ENCODE measurements around the gene POLR2E.

GRCh38 chr19:1101337-1101698 is 6.1 kb upstream of the POLR2E start:
- no peak for TF ChIP-seq ZNF136 (CRISPR knock-in tag; IDR thresholded peaks at IDR 0.05; ENCODE audit: low read depth)
- no peak for TF ChIP-seq ZNF747 (CRISPR knock-in tag; IDR thresholded peaks at IDR 0.05; ENCODE audit: borderline replicate concordance)
- no peak for TF ChIP-seq ZSCAN30 (CRISPR knock-in tag; IDR thresholded peaks at IDR 0.05)
- TF ChIP-seq POLR2A (IDR thresholded peaks at IDR 0.05; ENCODE audit: insufficient read depth in 1 of 2, low read depth in 2 of 2, low read length in 2 of 2) = no peak
- no peak for TF ChIP-seq CAMTA2 (CRISPR knock-in tag; IDR thresholded peaks at IDR 0.05; ENCODE audit: borderline replicate concordance)
- no peak for TF ChIP-seq ZNF510 (CRISPR knock-in tag; IDR thresholded peaks at IDR 0.05; ENCODE audit: low read depth)
- TF ChIP-seq CEBPB (IDR thresholded peaks at IDR 0.05; ENCODE audit: borderline replicate concordance, low read depth, low read length) = no peak
- TF ChIP-seq BRCA1 (CRISPR knock-in tag; IDR thresholded peaks at IDR 0.05) = no peak
- no peak for TF ChIP-seq ZNF563 (CRISPR knock-in tag; IDR thresholded peaks at IDR 0.05)
